ENCODE results near the gene LINC00305. TPM values are rescaled to one million over a fixed set of nuclear protein-coding genes. Genes with fewer than 3 reads are reported as not detected.

Gene LINC00305
- total RNA-seq, 1 donor from 2014 or later, result not detected

DNA sequence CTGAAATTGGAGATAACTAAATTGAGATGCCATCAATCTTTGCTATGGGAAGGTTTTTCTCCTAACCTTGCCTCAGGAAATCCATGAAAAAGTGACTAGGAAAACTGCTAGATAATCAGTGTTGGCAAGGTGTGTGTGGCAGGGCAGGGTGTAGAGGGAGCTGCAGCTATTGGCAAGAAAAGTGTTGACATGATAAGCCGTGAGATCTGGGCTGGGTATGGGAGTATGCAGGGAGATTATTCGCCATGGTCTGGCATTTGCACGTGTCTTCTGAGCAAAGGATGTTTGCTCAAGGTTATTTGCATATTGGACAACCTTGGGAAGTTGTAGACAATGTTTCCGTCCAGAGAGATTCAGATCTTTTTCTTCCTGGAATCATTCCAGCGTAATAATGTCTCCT is 104.3 kb downstream of the LINC00305 start:
- Histone ChIP-seq H3K27me3 (ENCODE audit: control insufficient read depth, insufficient read depth, low read length) (no peaks in the 10 kb centered on the region), H3K4me3 (ENCODE audit: low read depth, low read length) (no peak overlapping the region), H3K36me3 (ENCODE audit: control insufficient read depth, insufficient read depth, low read length) (no peaks in the 10 kb centered on the region)
- TF ChIP-seq, protein P1, sequence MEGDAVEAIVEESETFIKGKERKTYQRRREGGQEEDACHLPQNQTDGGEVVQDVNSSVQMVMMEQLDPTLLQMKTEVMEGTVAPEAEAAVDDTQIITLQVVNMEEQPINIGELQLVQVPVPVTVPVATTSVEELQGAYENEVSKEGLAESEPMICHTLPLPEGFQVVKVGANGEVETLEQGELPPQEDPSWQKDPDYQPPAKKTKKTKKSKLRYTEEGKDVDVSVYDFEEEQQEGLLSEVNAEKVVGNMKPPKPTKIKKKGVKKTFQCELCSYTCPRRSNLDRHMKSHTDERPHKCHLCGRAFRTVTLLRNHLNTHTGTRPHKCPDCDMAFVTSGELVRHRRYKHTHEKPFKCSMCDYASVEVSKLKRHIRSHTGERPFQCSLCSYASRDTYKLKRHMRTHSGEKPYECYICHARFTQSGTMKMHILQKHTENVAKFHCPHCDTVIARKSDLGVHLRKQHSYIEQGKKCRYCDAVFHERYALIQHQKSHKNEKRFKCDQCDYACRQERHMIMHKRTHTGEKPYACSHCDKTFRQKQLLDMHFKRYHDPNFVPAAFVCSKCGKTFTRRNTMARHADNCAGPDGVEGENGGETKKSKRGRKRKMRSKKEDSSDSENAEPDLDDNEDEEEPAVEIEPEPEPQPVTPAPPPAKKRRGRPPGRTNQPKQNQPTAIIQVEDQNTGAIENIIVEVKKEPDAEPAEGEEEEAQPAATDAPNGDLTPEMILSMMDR (IDR thresholded peaks at IDR 0.05; ENCODE audit: insufficient read depth, low read length, poor library complexity, severe bottlenecking), result no peak
- DNase-seq (ENCODE audit: low read depth), result no peak

DNA sequence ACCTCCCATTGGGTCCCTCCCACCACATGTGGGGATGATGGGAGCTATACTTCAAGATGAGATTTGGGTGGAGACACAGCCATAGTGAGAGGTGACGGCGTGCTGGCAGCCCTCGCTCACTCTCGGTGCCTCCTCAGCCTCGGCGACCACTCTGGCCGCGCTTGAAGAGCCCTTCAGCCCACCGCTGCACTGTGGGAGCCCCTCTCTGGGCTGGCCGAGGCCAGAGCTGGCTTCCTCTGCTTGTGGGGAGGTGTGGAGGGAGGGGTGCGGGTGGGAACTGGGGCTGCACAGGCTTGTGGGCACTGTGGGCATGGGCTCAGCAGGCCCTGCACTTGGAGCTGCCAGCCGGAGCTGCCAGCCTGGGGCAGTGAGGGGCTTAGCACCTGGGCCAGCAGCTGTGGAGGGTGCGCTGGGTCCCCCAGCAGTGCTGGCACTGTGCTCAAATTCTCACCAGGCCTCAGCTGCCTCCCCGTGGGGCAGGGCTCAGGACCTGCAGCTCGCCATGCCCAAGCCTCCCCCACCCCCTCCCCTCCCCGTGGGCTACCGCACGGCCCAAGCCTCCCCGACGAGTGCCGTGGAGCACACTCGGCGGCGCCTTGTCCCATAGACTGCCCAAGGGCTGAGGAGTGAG is 106.0 kb downstream of the LINC00305 start:
- no peaks in the 10 kb centered on the region for H3K36me3 ChIP-seq (ENCODE audit: control insufficient read depth, insufficient read depth, low read length)
- TF ChIP-seq, protein P1 (IDR thresholded peaks at IDR 0.05; ENCODE audit: insufficient read depth, low read length, poor library complexity, severe bottlenecking), result no peak
- H3K4me3 ChIP-seq (ENCODE audit: low read depth, low read length), result no peak overlapping the region
- DNase-seq (ENCODE audit: low read depth), result no peak
- no peaks in the 10 kb centered on the region for H3K27me3 ChIP-seq (ENCODE audit: control insufficient read depth, insufficient read depth, low read length)

GRCh38 chr18:64037812-64038414 is 111.0 kb downstream of the LINC00305 start:
- Histone ChIP-seq H3K36me3 (ENCODE audit: control insufficient read depth, insufficient read depth, low read length) (no peaks in the 10 kb centered on the region), H3K4me3 (ENCODE audit: low read depth, low read length) (no peak overlapping the region), H3K27me3 (ENCODE audit: control insufficient read depth, insufficient read depth, low read length) (no peaks in the 10 kb centered on the region)
- DNase-seq (ENCODE audit: low read depth), result no peak
- TF ChIP-seq, protein P1 (IDR thresholded peaks at IDR 0.05; ENCODE audit: insufficient read depth, low read length, poor library complexity, severe bottlenecking), result peak; percentile 55

DNA sequence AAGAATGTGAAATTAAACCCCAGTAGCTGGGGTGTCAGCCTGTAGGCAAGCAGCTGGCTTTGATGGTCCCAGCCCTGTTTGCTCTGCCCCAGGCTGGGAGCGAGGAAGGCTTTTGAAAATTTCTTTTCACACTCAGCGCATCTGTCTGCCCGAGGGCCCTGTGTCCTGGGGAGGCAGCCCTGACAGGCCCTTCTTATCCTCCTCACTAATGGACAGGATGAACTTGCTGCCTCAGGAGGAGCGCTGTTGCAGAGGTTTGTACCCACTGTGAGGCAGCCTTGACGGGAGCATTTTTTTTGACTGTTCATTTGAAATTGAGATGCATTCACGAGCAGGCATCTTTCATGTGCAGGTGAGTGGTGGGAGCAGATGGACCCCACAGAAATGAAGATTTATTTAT is 116.6 kb downstream of the LINC00305 start:
- no peak overlapping the region for H3K4me3 ChIP-seq (ENCODE audit: low read depth, low read length)
- TF ChIP-seq, protein P1 (IDR thresholded peaks at IDR 0.05; ENCODE audit: insufficient read depth, low read length, poor library complexity, severe bottlenecking), result no peak
- no peaks in the 10 kb centered on the region for H3K27me3 ChIP-seq (ENCODE audit: control insufficient read depth, insufficient read depth, low read length)
- H3K36me3 ChIP-seq (ENCODE audit: control insufficient read depth, insufficient read depth, low read length), result no peaks in the 10 kb centered on the region
- no peak for DNase-seq (ENCODE audit: low read depth)

- TF ChIP-seq, protein P1 (IDR thresholded peaks at IDR 0.05; ENCODE audit: insufficient read depth, low read length, poor library complexity, severe bottlenecking), result no peak
- Histone ChIP-seq H3K27me3 (ENCODE audit: control insufficient read depth, insufficient read depth, low read length) (no peaks in the 10 kb centered on the region), H3K4me3 (ENCODE audit: low read depth, low read length) (no peak overlapping the region), H3K36me3 (ENCODE audit: control insufficient read depth, insufficient read depth, low read length) (no peaks in the 10 kb centered on the region)
- no peak for DNase-seq (ENCODE audit: low read depth)
Observed at GRCh38 chr18:64031411-64031810, 117.5 kb downstream of the LINC00305 start.

Other genes with a start within 250 kb of the LINC00305 start
- gene SERPINB10, start 241.1 kb downstream of the LINC00305 start, total RNA-seq, result not detected in 2 replicates
- not detected in 2 replicates for gene HMSD, start 199.8 kb downstream of the LINC00305 start, total RNA-seq
- 22.5 and 23.6 TPM in 2 replicates for gene SERPINB8, start 179.0 kb downstream of the LINC00305 start, total RNA-seq

Measured in kidney epithelial cell (primary cell).